CD4-positive, alpha-beta memory T cell (primary cell): ENCODE data around the gene OSBP2. TPM values are rescaled to one million over a fixed set of nuclear protein-coding genes. Genes with fewer than 3 reads are reported as not detected.

Experiments used
- CTCF ChIA-PET: fragments of 350-600 bp; sonication (Branson Sonifier 250); formaldehyde crosslinking; loops from one replicate; lab custom pipeline; 2021; ENCODE audit warnings: inconsistent platforms; ENCODE audit not compliant: partially characterized antibody; lab: Charles Lee
- POLR2A ChIA-PET: fragments of 350-600 bp; sonication (Branson Sonifier 250); formaldehyde crosslinking; loops from one replicate; lab custom pipeline; 2021; ENCODE audit not compliant: partially characterized antibody; lab: Charles Lee
- DNase-seq, 5 donors: peaks; one replicate each; pipeline versions ENCODE4 v3.0.0 to v3.0.0-alpha.2; 2020 to 2022; ENCODE audit warnings: mixed read lengths in 1 of 5
- H3K27ac ChIP-seq: one replicate; pipeline ENCODE4 v1.7.0; 2013; ENCODE audit warnings: low read depth, low read length
- H3K27me3 ChIP-seq: 2 replicates; pipeline ENCODE4 v1.7.0; 2013; ENCODE audit warnings: mild to moderate bottlenecking, low read length, moderate library complexity; ENCODE audit not compliant: insufficient read depth
- H3K36me3 ChIP-seq: 2 replicates; pipeline ENCODE4 v1.7.0; 2013; ENCODE audit warnings: mild to moderate bottlenecking, low read length, moderate library complexity; ENCODE audit not compliant: insufficient read depth
- H3K4me1 ChIP-seq: 2 replicates; pipeline ENCODE4 v1.7.0; 2013; ENCODE audit warnings: mild to moderate bottlenecking, low read length, moderate library complexity; ENCODE audit not compliant: insufficient read depth
- H3K4me3 ChIP-seq, 2 donors: one replicate each; pipeline ENCODE4 v1.7.0; 2013; ENCODE audit warnings: low read length in 2 of 2, mild to moderate bottlenecking in 1 of 2
- H3K9me3 ChIP-seq, 2 donors: one replicate each; pipeline ENCODE4 v1.7.0; 2013; ENCODE audit warnings: low read length in 2 of 2, control low read depth in 1 of 2; ENCODE audit not compliant: control insufficient read depth in 1 of 2
- H3K27ac Mint-ChIP-seq, 7 donors: one replicate each; pipeline ENCODE4 v1.8.0; 2020 to 2021; ENCODE audit warnings: mixed read lengths in 7 of 7, mild to moderate bottlenecking in 6 of 7, inconsistent platforms in 3 of 7, moderate library complexity in 3 of 7
- H3K27me3 Mint-ChIP-seq, 2 donors: one replicate each; pipeline ENCODE4 v1.8.0; 2020 to 2021; ENCODE audit warnings: mixed read lengths in 2 of 2
- H3K36me3 Mint-ChIP-seq, 2 donors: one replicate each; pipeline ENCODE4 v1.8.0; 2020 to 2021; ENCODE audit warnings: mixed read lengths in 2 of 2, inconsistent platforms in 1 of 2, mild to moderate bottlenecking in 1 of 2
- H3K4me1 Mint-ChIP-seq, 4 donors: one replicate each; pipeline ENCODE4 v1.8.0; 2020 to 2021; ENCODE audit warnings: mixed read lengths in 4 of 4, mild to moderate bottlenecking in 1 of 4
- H3K4me3 Mint-ChIP-seq, 8 donors: one replicate each; pipeline ENCODE4 v1.8.0; 2020 to 2021; ENCODE audit warnings: mixed read lengths in 8 of 8, mild to moderate bottlenecking in 7 of 8, moderate library complexity in 6 of 8, inconsistent platforms in 3 of 8
- H3K9me3 Mint-ChIP-seq, 8 donors: one replicate each; pipeline ENCODE4 v1.8.0; 2020 to 2021; ENCODE audit warnings: mixed read lengths in 8 of 8, mild to moderate bottlenecking in 5 of 8, inconsistent platforms in 3 of 8, moderate library complexity in 1 of 8
- intact Hi-C: fragments of 100-400 bp; cut with micrococcal nuclease; formaldehyde crosslinking; loops from one replicate; pipeline ENCODE4 v1.15.1; 2023
- polyA plus RNA-seq, 2 donors: library from polyadenylated mRNA; unstranded; fragments of 300-500 nt; fragmentation: Illumina TruSeq; gene quantifications; one replicate each; pipeline ENCODE4 v1.2.3, GENCODE V29; 2021
- total RNA-seq, 2 experiments: library from RNA; stranded (reverse); gene quantifications; one replicate each; pipeline ENCODE4 v1.2.3, GENCODE V29; 2021

The OSBP2 gene
- total and polyA plus RNA-seq, 4 experiments from 2014 or later = 0.39 to 1.3 (median 0.74) TPM

GRCh38 chr22:30847583-30847982 lies 152.9 kb downstream of the OSBP2 start:
- H3K36me3 Mint-ChIP-seq = no peaks in the 10 kb centered on the region
- H3K9me3 Mint-ChIP-seq = peaks cover 0 to 16% (median 5%) of the 10 kb centered on the region in 8 donors
- ChIA-PET CTCF (interaction anchor here (0.6 kb wide), 1 partner anchor 9 kb away, joined by 3 read pairs; no protein-coding TSS in a partner anchor), POLR2A (no interaction called here)
- H3K4me1 Mint-ChIP-seq = no peaks in the 10 kb centered on the region
- H3K4me3 Mint-ChIP-seq = no peak overlapping the region
- H3K27me3 Mint-ChIP-seq = peaks cover 0 to 1% of the 10 kb centered on the region in 2 donors
- no peak overlapping the region for H3K27ac Mint-ChIP-seq
- no peaks in the 10 kb centered on the region for H3K36me3 ChIP-seq
- H3K9me3 ChIP-seq = no peaks in the 10 kb centered on the region
- H3K4me1 ChIP-seq = no peaks in the 10 kb centered on the region
- no peak for DNase-seq
- intact Hi-C loops = no loop called here
- H3K27ac ChIP-seq = no peak overlapping the region
- no peaks in the 10 kb centered on the region for H3K27me3 ChIP-seq
- no peak overlapping the region for H3K4me3 ChIP-seq

DNA sequence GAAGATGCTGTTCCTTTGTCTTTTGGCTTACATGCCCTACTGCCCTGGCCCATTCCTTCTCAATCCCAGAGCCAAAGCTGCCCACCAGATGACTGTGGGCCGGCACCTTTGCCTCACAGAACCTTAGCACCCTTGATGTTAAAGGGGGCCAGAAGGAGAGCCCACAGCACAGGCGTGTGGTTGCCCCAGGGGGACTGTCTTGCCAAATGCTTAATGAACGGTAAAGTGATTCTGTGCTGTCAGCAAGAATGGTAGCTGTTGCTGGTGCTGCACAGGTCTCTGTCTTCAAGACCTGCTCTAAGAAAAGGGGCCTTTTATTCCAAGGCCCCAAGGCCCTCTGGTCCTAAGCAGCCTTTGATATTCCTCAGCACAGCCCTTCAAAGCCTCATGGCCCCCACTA lies 160.6 kb downstream of the OSBP2 start:
- Histone ChIP-seq H3K36me3 (no peaks in the 10 kb centered on the region), H3K27ac (no peak overlapping the region), H3K4me1 (no peaks in the 10 kb centered on the region), H3K27me3 (no peaks in the 10 kb centered on the region), H3K4me3 (no peak overlapping the region), H3K9me3 (no peaks in the 10 kb centered on the region)
- Mint-ChIP-seq H3K9me3 (peaks cover 0 to 8% (median 4%) of the 10 kb centered on the region in 8 donors), H3K4me1 (no peaks in the 10 kb centered on the region), H3K27ac (no peak overlapping the region), H3K36me3 (peaks cover 0 to 3% of the 10 kb centered on the region in 2 donors), H3K4me3 (no peak overlapping the region), H3K27me3 (no peaks in the 10 kb centered on the region)
- CTCF ChIA-PET = no interaction called here
- intact Hi-C loops = no loop called here
- POLR2A ChIA-PET = no interaction called here
- no peak for DNase-seq

- no peak overlapping the region for H3K27ac Mint-ChIP-seq
- H3K9me3 Mint-ChIP-seq = peaks cover 0 to 8% (median 4%) of the 10 kb centered on the region in 8 donors
- no peaks in the 10 kb centered on the region for H3K9me3 ChIP-seq
- no peak overlapping the region for H3K4me3 ChIP-seq
- H3K4me1 Mint-ChIP-seq = no peaks in the 10 kb centered on the region
- intact Hi-C loops = no loop called here
- H3K4me1 ChIP-seq = no peaks in the 10 kb centered on the region
- peaks cover 0 to 3% of the 10 kb centered on the region in 2 donors for H3K36me3 Mint-ChIP-seq
- CTCF ChIA-PET = interaction anchor here (0.6 kb wide), 1 partner anchor 8 kb away, joined by 3 read pairs; no protein-coding TSS in a partner anchor
- no peak overlapping the region for H3K4me3 Mint-ChIP-seq
- H3K27me3 Mint-ChIP-seq = no peaks in the 10 kb centered on the region
- POLR2A ChIA-PET = no interaction called here
- H3K36me3 ChIP-seq = no peaks in the 10 kb centered on the region
- DNase-seq = no peak
- no peak overlapping the region for H3K27ac ChIP-seq
- H3K27me3 ChIP-seq = no peaks in the 10 kb centered on the region
Observed at GRCh38 chr22:30855677-30856518, 161.2 kb downstream of the OSBP2 start.

DNA sequence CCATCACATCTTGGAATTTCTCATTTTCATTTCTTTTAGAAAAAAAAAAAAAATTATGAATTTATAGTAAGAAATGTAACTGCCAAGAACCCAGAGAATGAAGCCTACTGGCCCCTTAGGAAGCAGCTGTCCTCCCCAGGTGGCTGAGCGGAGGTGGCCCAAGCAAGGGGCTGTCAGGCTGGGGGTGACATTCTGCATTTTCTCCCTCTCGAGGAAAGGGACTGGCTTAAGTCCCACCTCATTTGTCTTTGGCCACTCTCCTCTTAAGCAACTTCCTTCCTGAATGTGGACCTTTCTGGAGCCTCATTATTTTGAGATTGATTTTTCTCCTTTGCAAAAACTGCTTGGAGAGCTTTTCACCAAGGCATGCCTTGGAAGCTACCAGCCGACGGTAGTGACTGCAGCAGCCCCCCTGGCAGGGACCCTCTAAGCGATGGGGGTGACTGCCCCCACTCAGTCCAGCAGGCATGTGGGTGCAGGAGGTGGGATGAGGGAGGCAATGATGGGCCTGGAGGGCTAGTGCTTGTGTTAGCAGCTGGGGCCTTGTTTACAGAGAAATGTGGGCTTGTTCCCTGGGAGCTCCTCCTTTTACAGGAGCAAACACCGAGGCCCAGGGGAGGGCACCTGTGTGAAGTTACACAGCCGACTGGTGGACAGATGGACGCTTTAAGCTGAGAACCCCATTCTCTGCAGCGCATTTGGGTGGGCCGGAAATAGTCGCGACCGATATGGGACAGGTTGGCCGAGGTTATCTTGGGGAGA lies 162.2 kb downstream of the OSBP2 start:
- H3K27ac Mint-ChIP-seq = no peak overlapping the region
- H3K27me3 ChIP-seq = no peaks in the 10 kb centered on the region
- CTCF ChIA-PET = interaction anchor here (0.6 kb wide), 1 partner anchor 9 kb away, joined by 3 read pairs; no protein-coding TSS in a partner anchor
- H3K4me3 Mint-ChIP-seq = no peak overlapping the region
- H3K9me3 ChIP-seq = no peaks in the 10 kb centered on the region
- POLR2A ChIA-PET = no interaction called here
- H3K36me3 Mint-ChIP-seq = peaks cover 0 to 3% of the 10 kb centered on the region in 2 donors
- no peaks in the 10 kb centered on the region for H3K4me1 ChIP-seq
- DNase-seq = no peak
- no peak overlapping the region for H3K27ac ChIP-seq
- H3K36me3 ChIP-seq = no peaks in the 10 kb centered on the region
- intact Hi-C loops = no loop called here
- peaks cover 0 to 8% (median 4%) of the 10 kb centered on the region in 8 donors for H3K9me3 Mint-ChIP-seq
- H3K4me3 ChIP-seq = no peak overlapping the region
- H3K27me3 Mint-ChIP-seq = no peaks in the 10 kb centered on the region
- H3K4me1 Mint-ChIP-seq = no peaks in the 10 kb centered on the region

DNA sequence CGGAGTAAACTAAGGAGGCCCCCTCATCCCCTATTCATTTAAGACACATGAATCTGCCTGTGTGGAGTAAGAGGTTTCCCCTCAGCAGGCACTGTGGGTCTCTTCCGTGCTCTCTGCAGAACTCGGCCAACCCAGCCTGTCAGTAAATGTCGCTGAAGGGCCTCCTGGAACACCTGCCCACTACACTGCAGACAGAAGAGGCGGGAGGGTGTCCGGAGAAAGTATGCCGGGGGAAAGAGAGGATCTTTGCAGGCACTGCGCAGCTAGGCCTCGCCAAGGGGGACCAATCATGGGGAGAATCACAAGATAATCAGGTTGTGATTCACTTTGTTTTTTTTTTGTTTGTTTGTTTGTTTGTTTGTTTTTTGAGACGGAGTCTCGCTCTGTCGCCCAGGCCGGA lies 163.1 kb downstream of the OSBP2 start:
- Mint-ChIP-seq H3K27me3 (no peaks in the 10 kb centered on the region), H3K36me3 (peaks cover 0 to 3% of the 10 kb centered on the region in 2 donors), H3K9me3 (peaks cover 0 to 8% (median 4%) of the 10 kb centered on the region in 8 donors), H3K27ac (no peak overlapping the region), H3K4me3 (no peak overlapping the region), H3K4me1 (no peaks in the 10 kb centered on the region)
- Histone ChIP-seq H3K27ac (no peak overlapping the region), H3K36me3 (no peaks in the 10 kb centered on the region), H3K27me3 (no peaks in the 10 kb centered on the region), H3K4me1 (no peaks in the 10 kb centered on the region), H3K9me3 (no peaks in the 10 kb centered on the region), H3K4me3 (no peak overlapping the region)
- ChIA-PET POLR2A (no interaction called here), CTCF (no interaction called here)
- intact Hi-C loops = no loop called here
- DNase-seq = no peak

DNA sequence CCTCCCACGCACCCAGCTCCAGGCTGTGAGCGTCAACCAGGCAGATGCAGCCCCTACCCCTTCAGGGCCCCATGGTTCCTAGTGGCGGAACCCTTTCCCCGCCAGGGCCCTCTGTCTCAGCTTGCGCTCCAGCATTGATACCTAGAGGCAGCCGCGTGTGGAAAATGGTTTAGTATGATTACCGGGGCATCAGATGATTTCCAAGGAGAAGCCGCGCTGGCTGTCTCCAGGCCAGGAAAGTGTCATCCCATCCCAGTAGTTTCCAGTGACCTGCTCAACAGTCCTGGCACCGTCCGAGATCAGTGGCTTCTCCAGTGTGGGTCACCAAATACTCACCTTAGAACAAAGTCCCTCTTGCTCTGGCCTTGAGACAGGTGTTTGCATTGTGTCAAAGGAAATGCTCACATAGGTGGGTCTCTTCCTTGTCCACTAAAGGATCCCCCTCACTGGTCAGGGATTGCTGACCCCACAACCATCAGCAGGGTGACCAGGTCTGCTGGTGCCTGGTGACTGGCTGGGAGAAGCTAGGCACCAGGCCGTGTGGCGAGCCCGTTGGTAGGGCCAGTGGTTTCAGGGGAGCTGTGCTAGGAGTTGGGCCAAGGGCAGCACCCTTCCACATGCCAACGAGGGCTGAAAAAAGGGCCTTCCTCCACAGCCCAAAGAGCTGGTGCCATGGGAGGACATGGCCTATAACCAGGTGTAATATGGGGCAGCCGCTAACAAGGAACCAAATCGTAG lies 164.5 kb downstream of the OSBP2 start:
- no peak for DNase-seq
- Histone ChIP-seq H3K27me3 (no peaks in the 10 kb centered on the region), H3K4me3 (no peak overlapping the region), H3K9me3 (no peaks in the 10 kb centered on the region), H3K27ac (no peak overlapping the region), H3K4me1 (no peaks in the 10 kb centered on the region), H3K36me3 (no peaks in the 10 kb centered on the region)
- Mint-ChIP-seq H3K27ac (no peak overlapping the region), H3K27me3 (no peaks in the 10 kb centered on the region), H3K9me3 (peaks cover 0 to 8% (median 2%) of the 10 kb centered on the region in 8 donors), H3K4me1 (no peaks in the 10 kb centered on the region), H3K4me3 (no peak overlapping the region), H3K36me3 (peaks cover 0 to 3% of the 10 kb centered on the region in 2 donors)
- intact Hi-C loops = no loop called here
- CTCF ChIA-PET = no interaction called here
- POLR2A ChIA-PET = no interaction called here

DNA sequence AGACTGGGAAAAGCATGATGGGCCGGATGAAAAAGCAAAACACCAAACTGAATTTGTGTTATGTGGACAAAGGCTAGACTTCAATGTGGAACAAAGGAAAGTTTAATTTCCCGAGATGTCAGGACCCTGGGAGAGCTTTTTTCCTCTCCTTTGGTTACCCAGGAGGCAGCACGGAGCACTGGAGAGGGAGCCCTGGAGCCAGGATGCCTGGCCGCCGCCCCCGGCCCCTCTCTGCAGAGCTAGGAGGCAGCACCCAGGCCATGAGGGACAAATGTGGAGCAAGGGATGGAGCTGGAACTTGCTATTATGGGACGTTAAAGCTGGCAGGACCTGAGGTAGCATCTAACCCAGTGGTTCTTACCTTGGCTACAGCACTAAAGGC lies 165.0 kb downstream of the OSBP2 start:
- DNase-seq = no peak
- Histone ChIP-seq H3K27me3 (no peaks in the 10 kb centered on the region), H3K4me3 (no peak overlapping the region), H3K9me3 (no peaks in the 10 kb centered on the region), H3K36me3 (no peaks in the 10 kb centered on the region), H3K4me1 (no peaks in the 10 kb centered on the region), H3K27ac (no peak overlapping the region)
- POLR2A ChIA-PET = no interaction called here
- H3K36me3 Mint-ChIP-seq = peaks cover 0 to 1% of the 10 kb centered on the region in 2 donors
- H3K4me1 Mint-ChIP-seq = no peaks in the 10 kb centered on the region
- no peak overlapping the region for H3K27ac Mint-ChIP-seq
- no peaks in the 10 kb centered on the region for H3K27me3 Mint-ChIP-seq
- intact Hi-C loops = no loop called here
- peaks cover 0 to 5% (median under 1%) of the 10 kb centered on the region in 8 donors for H3K9me3 Mint-ChIP-seq
- no peak overlapping the region for H3K4me3 Mint-ChIP-seq
- CTCF ChIA-PET = no interaction called here
